Progenitor cell of endocrine pancreas (in vitro differentiated cells): ENCODE measurements around the gene SESN1. TPM values are rescaled to one million over a fixed set of nuclear protein-coding genes. Genes with fewer than 3 reads are reported as not detected.

Source experiments
- DNase-seq: peaks from one replicate; pipeline ENCODE4 v3.0.0; 2021; ENCODE audit warnings: low spot score; ENCODE audit not compliant: unreplicated experiment
- H3K27ac Mint-ChIP-seq: 2 replicates; pipeline ENCODE4 v1.8.0; 2021; ENCODE audit warnings: mild to moderate bottlenecking, moderate library complexity, mixed read lengths
- H3K27me3 Mint-ChIP-seq: 2 replicates; pipeline ENCODE4 v1.8.0; 2021; ENCODE audit warnings: mixed read lengths
- H3K36me3 Mint-ChIP-seq: 2 replicates; pipeline ENCODE4 v1.8.0; 2022; ENCODE audit warnings: mixed read lengths; ENCODE audit not compliant: insufficient read depth
- H3K4me1 Mint-ChIP-seq: 2 replicates; pipeline ENCODE4 v1.8.0; 2021; ENCODE audit warnings: low read depth, mixed read lengths
- H3K4me3 Mint-ChIP-seq: 2 replicates; pipeline ENCODE4 v1.8.0; 2021; ENCODE audit warnings: low read depth, mild to moderate bottlenecking, moderate library complexity, mixed read lengths
- H3K9me3 Mint-ChIP-seq: 2 replicates; pipeline ENCODE4 v1.8.0; 2021; ENCODE audit warnings: low read depth, mixed read lengths
- total RNA-seq: library from RNA; stranded (reverse); gene quantifications from 2 replicates; pipeline ENCODE4 v1.2.1, GENCODE V29; 2021
- TF ChIP-seq, protein P1 (sequence below): fragments of 200-600 bp; sonication (generic); IDR thresholded peaks from one replicate; pipeline ENCODE4 v1.5.0; 2021; ENCODE audit warnings: antibody characterized with exemption, mild to moderate bottlenecking; ENCODE audit not compliant: unreplicated experiment

The SESN1 gene
- total RNA-seq, 1 donor from 2014 or later = 23.9 TPM

DNA sequence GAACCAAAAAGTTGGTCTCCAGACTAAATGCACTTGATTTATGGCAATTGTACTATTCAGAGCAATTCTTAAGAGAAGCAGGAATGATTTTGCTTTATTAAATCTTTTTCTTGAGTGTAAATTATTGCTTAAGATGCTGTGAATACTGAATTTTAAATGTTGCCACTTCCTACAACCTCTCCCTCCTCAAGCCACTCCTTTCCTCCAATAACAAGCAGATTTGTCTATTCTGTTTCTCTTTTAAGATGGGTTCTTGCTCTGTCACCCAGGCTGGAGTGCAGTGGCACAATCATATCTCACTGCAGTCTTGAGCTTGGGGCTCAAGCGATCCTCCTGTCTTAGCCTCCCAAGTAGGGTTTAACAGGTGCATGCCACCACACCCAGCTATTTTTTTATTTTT lies 65.3 kb downstream of the SESN1 start:
- Mint-ChIP-seq H3K9me3 (no peaks in the 10 kb centered on the region), H3K27me3 (no peaks in the 10 kb centered on the region), H3K36me3 (no peaks in the 10 kb centered on the region), H3K27ac (no peak overlapping the region), H3K4me1 (no peaks in the 10 kb centered on the region), H3K4me3 (no peak overlapping the region)
- DNase-seq = no peak
- TF ChIP-seq, protein P1, sequence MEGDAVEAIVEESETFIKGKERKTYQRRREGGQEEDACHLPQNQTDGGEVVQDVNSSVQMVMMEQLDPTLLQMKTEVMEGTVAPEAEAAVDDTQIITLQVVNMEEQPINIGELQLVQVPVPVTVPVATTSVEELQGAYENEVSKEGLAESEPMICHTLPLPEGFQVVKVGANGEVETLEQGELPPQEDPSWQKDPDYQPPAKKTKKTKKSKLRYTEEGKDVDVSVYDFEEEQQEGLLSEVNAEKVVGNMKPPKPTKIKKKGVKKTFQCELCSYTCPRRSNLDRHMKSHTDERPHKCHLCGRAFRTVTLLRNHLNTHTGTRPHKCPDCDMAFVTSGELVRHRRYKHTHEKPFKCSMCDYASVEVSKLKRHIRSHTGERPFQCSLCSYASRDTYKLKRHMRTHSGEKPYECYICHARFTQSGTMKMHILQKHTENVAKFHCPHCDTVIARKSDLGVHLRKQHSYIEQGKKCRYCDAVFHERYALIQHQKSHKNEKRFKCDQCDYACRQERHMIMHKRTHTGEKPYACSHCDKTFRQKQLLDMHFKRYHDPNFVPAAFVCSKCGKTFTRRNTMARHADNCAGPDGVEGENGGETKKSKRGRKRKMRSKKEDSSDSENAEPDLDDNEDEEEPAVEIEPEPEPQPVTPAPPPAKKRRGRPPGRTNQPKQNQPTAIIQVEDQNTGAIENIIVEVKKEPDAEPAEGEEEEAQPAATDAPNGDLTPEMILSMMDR = no peak

DNA sequence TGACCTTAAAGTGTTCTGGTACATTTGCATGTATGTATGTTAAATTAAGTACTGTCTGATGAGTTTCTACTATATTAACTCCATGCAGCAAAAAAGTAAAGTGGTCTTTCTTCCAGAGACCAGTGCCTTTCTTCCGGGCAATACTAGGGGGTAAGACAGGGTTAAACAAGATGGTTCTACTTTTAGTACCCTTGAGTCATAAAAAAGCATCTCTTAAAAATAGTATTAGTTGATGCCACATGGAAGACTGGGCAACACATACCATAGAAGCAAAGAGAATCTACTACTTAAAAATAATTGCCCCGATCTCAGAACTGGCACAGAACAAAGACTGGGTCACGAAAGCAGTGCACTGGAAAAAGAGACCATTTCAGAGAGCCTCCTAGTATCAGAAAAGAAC lies 66.2 kb downstream of the SESN1 start:
- H3K9me3 Mint-ChIP-seq = no peaks in the 10 kb centered on the region
- H3K4me3 Mint-ChIP-seq = no peak overlapping the region
- H3K4me1 Mint-ChIP-seq = no peaks in the 10 kb centered on the region
- no peak overlapping the region for H3K27ac Mint-ChIP-seq
- TF ChIP-seq, protein P1 = no peak
- DNase-seq = no peak
- H3K27me3 Mint-ChIP-seq = no peaks in the 10 kb centered on the region
- H3K36me3 Mint-ChIP-seq = no peaks in the 10 kb centered on the region

DNA sequence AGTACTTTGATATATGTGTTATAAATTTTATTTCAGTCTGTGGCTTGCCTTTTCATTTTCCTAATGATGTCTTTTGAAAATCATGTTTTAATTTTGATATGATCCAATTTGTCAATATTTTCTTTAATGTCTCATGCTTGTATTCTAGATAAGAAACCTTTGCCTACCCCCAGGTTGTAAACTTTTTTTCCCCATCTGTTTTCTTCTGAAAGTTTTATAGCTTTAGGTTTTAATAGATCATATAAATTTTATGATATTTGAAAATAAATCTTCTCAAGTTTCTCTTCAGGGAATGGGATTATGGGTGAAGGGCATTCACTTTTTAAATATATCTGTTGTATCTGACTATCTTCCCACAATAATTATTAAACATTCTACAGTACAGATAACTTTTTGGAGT lies 66.7 kb downstream of the SESN1 start:
- H3K27me3 Mint-ChIP-seq = no peaks in the 10 kb centered on the region
- TF ChIP-seq, protein P1 = no peak
- no peaks in the 10 kb centered on the region for H3K4me1 Mint-ChIP-seq
- H3K9me3 Mint-ChIP-seq = no peaks in the 10 kb centered on the region
- no peak overlapping the region for H3K27ac Mint-ChIP-seq
- H3K4me3 Mint-ChIP-seq = no peak overlapping the region
- DNase-seq = no peak
- H3K36me3 Mint-ChIP-seq = no peaks in the 10 kb centered on the region

DNA sequence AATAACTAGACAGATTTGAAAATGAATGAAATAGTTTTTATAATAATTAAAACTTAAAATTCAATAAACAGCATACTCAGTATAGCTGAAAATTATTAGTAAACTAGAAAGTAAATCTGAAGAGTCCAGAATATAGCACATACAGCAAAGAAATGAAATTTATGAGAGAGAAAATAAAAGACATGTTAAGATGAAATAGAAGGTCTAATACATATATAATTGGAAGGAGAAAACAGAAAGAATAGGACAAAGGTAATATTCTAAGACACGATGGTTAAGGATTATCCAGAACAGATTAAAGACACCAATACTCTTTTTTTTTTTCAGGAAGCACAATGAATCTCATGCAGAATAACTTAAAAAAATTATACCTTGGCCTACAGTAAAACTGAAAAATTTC lies 69.0 kb downstream of the SESN1 start:
- no peaks in the 10 kb centered on the region for H3K9me3 Mint-ChIP-seq
- TF ChIP-seq, protein P1 = no peak
- H3K27ac Mint-ChIP-seq = no peak overlapping the region
- no peaks in the 10 kb centered on the region for H3K4me1 Mint-ChIP-seq
- DNase-seq = no peak
- no peaks in the 10 kb centered on the region for H3K36me3 Mint-ChIP-seq
- H3K4me3 Mint-ChIP-seq = no peak overlapping the region
- H3K27me3 Mint-ChIP-seq = no peaks in the 10 kb centered on the region

DNA sequence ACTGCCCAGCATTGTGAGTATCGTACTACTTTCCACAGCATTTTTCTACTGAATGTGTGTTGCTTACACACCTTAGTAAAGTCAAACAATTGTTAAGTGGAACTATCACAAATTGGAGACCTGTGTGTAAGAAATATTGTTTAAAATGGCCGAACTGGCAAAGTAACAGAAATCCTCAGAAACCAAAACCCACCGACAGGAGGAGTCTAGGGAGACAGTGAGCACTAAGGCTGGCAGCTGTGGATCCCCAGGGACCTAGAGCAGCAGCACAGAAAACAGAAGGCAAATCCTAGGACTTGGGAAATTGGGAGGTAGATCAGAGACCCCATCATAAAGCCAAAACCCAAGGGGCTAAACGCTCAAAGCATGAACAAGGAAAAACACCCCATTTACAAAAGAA lies 69.9 kb downstream of the SESN1 start:
- no peak overlapping the region for H3K4me3 Mint-ChIP-seq
- H3K4me1 Mint-ChIP-seq = peaks cover 2% of the 10 kb centered on the region
- no peak for DNase-seq
- TF ChIP-seq, protein P1 = no peak
- H3K9me3 Mint-ChIP-seq = no peaks in the 10 kb centered on the region
- no peak overlapping the region for H3K27ac Mint-ChIP-seq
- no peaks in the 10 kb centered on the region for H3K36me3 Mint-ChIP-seq
- H3K27me3 Mint-ChIP-seq = no peaks in the 10 kb centered on the region
